CD14-positive monocyte (primary cell): ENCODE measurements around the gene MATN4. TPM values are rescaled to one million over a fixed set of nuclear protein-coding genes. Genes with fewer than 3 reads are reported as not detected.
A peak's percentile ranks its signal among the peaks of the same experiment; 100 is the strongest.

Experiments used
- DNase-seq, 3 donors: peaks; one replicate each; pipeline ENCODE4 v3.0.0-alpha.2; 2011 to 2022
- H2AFZ ChIP-seq: 2 replicates; pipeline ENCODE4 v1.6.0; 2012; ENCODE audit warnings: mild to moderate bottlenecking, low read depth, low read length, inconsistent platforms; ENCODE audit not compliant: insufficient read depth, poor library complexity, severe bottlenecking
- H3K27ac ChIP-seq, 2 donors: 1 replicate in 1 of 2; 2 replicates in 1 of 2; pipeline ENCODE4 v1.5.1; 2012 to 2013; ENCODE audit warnings: low read length in 2 of 2, control low read depth in 1 of 2, inconsistent platforms in 1 of 2, low read depth in 1 of 2, mild to moderate bottlenecking in 1 of 2
- H3K27me3 ChIP-seq, 2 donors: one replicate each; pipeline versions ENCODE4 v1.6.0 to v1.6.1; 2011 to 2013; ENCODE audit warnings: low read length in 2 of 2; ENCODE audit not compliant: control insufficient read depth in 2 of 2, insufficient read depth in 2 of 2
- H3K36me3 ChIP-seq, 2 donors: replicated peaks in 1 of 2; 1 replicate in 1 of 2; 2 replicates in 1 of 2; pipeline versions ENCODE4 v1.5.1 to v1.6.1; 2012 to 2013; ENCODE audit warnings: low read length in 2 of 2, control low read depth in 1 of 2, inconsistent platforms in 1 of 2, mild to moderate bottlenecking in 1 of 2; ENCODE audit not compliant: insufficient read depth in 2 of 2, control insufficient read depth in 1 of 2
- H3K4me1 ChIP-seq, 2 donors: 1 replicate in 1 of 2; 2 replicates in 1 of 2; pipeline versions ENCODE4 v1.5.1 to v1.6.1; 2012 to 2013; ENCODE audit warnings: low read length in 2 of 2, control low read depth in 1 of 2, inconsistent platforms in 1 of 2, mild to moderate bottlenecking in 1 of 2, moderate library complexity in 1 of 2; ENCODE audit not compliant: insufficient read depth in 2 of 2, control insufficient read depth in 1 of 2
- H3K4me2 ChIP-seq: replicated peaks from 2 replicates; pipeline ENCODE3; 2012; ENCODE audit warnings: low read length, moderate library complexity, mild to moderate bottlenecking; ENCODE audit not compliant: poor library complexity, severe bottlenecking; ENCODE audit errors: extremely low read depth
- H3K4me3 ChIP-seq, 3 experiments: fragments of 200-600 bp in 1 of 3; sonication (generic) in 1 of 3; replicated peaks in 1 of 3; 1 replicate in 2 of 3; 2 replicates in 1 of 3; pipeline ENCODE4 v1.5.1; 2011 to 2013; ENCODE audit warnings: low read length in 3 of 3, mild to moderate bottlenecking in 3 of 3, control low read depth in 2 of 3, low read depth in 2 of 3, inconsistent platforms in 1 of 3, moderate library complexity in 1 of 3
- H3K79me2 ChIP-seq: 2 replicates; pipeline ENCODE4 v1.6.0; 2012; ENCODE audit warnings: mild to moderate bottlenecking, control low read depth, inconsistent platforms, low read length, moderate library complexity; ENCODE audit not compliant: insufficient read depth
- H3K9ac ChIP-seq: 2 replicates; pipeline ENCODE4 v1.6.0; 2017; ENCODE audit warnings: low read length, mild to moderate bottlenecking; ENCODE audit not compliant: insufficient read depth, poor library complexity, severe bottlenecking
- H3K9me3 ChIP-seq, 2 donors: replicated peaks in 1 of 2; 1 replicate in 1 of 2; 2 replicates in 1 of 2; pipeline versions ENCODE4 v1.5.1 to v1.6.1; 2012 to 2013; ENCODE audit warnings: low read length in 2 of 2, control low read depth in 1 of 2; ENCODE audit not compliant: control insufficient read depth in 1 of 2, insufficient read depth in 1 of 2
- H4K20me1 ChIP-seq: 2 replicates; pipeline ENCODE4 v1.6.0; 2012; ENCODE audit warnings: mild to moderate bottlenecking, low read length, control low read depth, moderate library complexity; ENCODE audit not compliant: insufficient read depth
- H3K27ac Mint-ChIP-seq, 7 donors: one replicate each; pipeline ENCODE4 v1.8.0; 2020; ENCODE audit warnings: mild to moderate bottlenecking in 7 of 7, mixed read lengths in 7 of 7, moderate library complexity in 6 of 7, inconsistent platforms in 2 of 7
- H3K27me3 Mint-ChIP-seq, 3 donors: one replicate each; pipeline ENCODE4 v1.8.0; 2021 to 2022; ENCODE audit warnings: low read depth in 3 of 3, mild to moderate bottlenecking in 3 of 3, mixed read lengths in 3 of 3, moderate library complexity in 3 of 3, inconsistent platforms in 1 of 3
- H3K36me3 Mint-ChIP-seq, 2 donors: one replicate each; pipeline ENCODE4 v1.8.0; 2020; ENCODE audit warnings: mixed read lengths in 2 of 2, inconsistent platforms in 1 of 2, mild to moderate bottlenecking in 1 of 2
- H3K4me1 Mint-ChIP-seq: one replicate; pipeline ENCODE4 v1.8.0; 2020; ENCODE audit warnings: mild to moderate bottlenecking, mixed read lengths
- H3K4me3 Mint-ChIP-seq, 2 donors: one replicate each; pipeline ENCODE4 v1.8.0; 2020; ENCODE audit warnings: mild to moderate bottlenecking in 2 of 2, mixed read lengths in 2 of 2, moderate library complexity in 1 of 2
- H3K9me3 Mint-ChIP-seq, 7 donors: one replicate each; pipeline ENCODE4 v1.8.0; 2020 to 2022; ENCODE audit warnings: mixed read lengths in 7 of 7, mild to moderate bottlenecking in 6 of 7, moderate library complexity in 6 of 7, inconsistent platforms in 2 of 7
- WGBS: methylation state at CpG from one replicate; pipeline ENCODE4 v1.1.5; 2013; ENCODE audit warnings: missing lambda C conversion rate; ENCODE audit not compliant: insufficient coverage; 5-methylcytosine and 5-hydroxymethylcytosine counted together
- intact Hi-C, 2 donors: fragments of 100-400 bp; cut with micrococcal nuclease; formaldehyde crosslinking; loops; one replicate each; pipeline versions ENCODE4 v1.15.0 to v1.15.1; 2023
- polyA plus RNA-seq, 3 donors: library from polyadenylated mRNA; depleted of rRNA in 1 of 3; unstranded in 2 of 3; stranded (reverse) in 1 of 3; fragments of 300-500 nt in 2 of 3; fragments of >200 nt in 1 of 3; fragmentation: Illumina TruSeq in 2 of 3; gene quantifications; 1 replicate in 2 of 3; 2 replicates in 1 of 3; pipeline ENCODE4 v1.2.3, GENCODE V29; 2012 to 2021
- TF ChIP-seq, protein P1 (sequence below): fragments of 200-600 bp; IDR thresholded peaks from one replicate; pipeline ENCODE4 v1.8.0; 2022; ENCODE audit warnings: antibody characterized with exemption, mild to moderate bottlenecking

MATN4 gene
- polyA plus RNA-seq, 3 donors, result not detected

DNA sequence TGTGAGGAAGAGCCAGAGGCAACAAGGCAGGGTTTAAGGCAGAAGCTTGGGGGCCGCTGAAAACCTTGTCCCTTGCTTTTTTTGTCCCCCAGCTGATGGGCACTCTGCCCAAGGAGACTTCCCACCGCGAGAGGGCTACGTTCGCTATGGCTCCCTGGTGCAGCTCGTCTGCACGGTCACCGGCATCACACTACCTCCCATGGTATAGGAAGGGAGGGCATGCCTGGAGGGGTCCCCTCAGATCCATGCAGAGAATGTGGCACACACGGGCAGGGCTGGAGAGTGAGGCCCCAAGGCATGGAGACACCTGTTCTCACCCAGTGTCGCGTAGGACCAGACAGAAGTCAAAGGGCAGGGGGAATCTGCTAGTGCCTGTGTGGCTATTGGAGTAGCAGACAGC is 5.8 kb upstream of the MATN4 start:
- H3K4me2 ChIP-seq, result no peak overlapping the region
- no peak for DNase-seq
- 90% methylated on average over 9 of the region's 11 CpGs for WGBS
- H3K9me3 ChIP-seq, result no peaks in the 10 kb centered on the region
- peaks cover 20% of the 10 kb centered on the region for H3K4me1 Mint-ChIP-seq
- TF ChIP-seq, protein P1, sequence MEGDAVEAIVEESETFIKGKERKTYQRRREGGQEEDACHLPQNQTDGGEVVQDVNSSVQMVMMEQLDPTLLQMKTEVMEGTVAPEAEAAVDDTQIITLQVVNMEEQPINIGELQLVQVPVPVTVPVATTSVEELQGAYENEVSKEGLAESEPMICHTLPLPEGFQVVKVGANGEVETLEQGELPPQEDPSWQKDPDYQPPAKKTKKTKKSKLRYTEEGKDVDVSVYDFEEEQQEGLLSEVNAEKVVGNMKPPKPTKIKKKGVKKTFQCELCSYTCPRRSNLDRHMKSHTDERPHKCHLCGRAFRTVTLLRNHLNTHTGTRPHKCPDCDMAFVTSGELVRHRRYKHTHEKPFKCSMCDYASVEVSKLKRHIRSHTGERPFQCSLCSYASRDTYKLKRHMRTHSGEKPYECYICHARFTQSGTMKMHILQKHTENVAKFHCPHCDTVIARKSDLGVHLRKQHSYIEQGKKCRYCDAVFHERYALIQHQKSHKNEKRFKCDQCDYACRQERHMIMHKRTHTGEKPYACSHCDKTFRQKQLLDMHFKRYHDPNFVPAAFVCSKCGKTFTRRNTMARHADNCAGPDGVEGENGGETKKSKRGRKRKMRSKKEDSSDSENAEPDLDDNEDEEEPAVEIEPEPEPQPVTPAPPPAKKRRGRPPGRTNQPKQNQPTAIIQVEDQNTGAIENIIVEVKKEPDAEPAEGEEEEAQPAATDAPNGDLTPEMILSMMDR, result no peak
- H3K36me3 ChIP-seq, result no peaks in the 10 kb centered on the region
- H3K9me3 Mint-ChIP-seq, result peaks cover 0 to 9% (median 0%) of the 10 kb centered on the region in 7 donors
- H3K9ac ChIP-seq, result no peak overlapping the region
- no peaks in the 10 kb centered on the region for H4K20me1 ChIP-seq
- H3K4me1 ChIP-seq, result peaks cover 6 to 11% of the 10 kb centered on the region in 2 donors
- no peak overlapping the region for H2AFZ ChIP-seq
- no peaks in the 10 kb centered on the region for H3K36me3 Mint-ChIP-seq
- intact Hi-C loops, result no loop called here
- H3K4me3 ChIP-seq, result no peak overlapping the region
- H3K4me3 Mint-ChIP-seq, result no peak overlapping the region
- no peak overlapping the region for H3K27ac ChIP-seq
- no peaks in the 10 kb centered on the region for H3K79me2 ChIP-seq
- peaks cover 2 to 32% of the 10 kb centered on the region in 2 donors for H3K27me3 ChIP-seq
- H3K27me3 Mint-ChIP-seq, result peaks cover 42 to 64% (median 58%) of the 10 kb centered on the region in 3 donors
- no peak overlapping the region for H3K27ac Mint-ChIP-seq

DNA sequence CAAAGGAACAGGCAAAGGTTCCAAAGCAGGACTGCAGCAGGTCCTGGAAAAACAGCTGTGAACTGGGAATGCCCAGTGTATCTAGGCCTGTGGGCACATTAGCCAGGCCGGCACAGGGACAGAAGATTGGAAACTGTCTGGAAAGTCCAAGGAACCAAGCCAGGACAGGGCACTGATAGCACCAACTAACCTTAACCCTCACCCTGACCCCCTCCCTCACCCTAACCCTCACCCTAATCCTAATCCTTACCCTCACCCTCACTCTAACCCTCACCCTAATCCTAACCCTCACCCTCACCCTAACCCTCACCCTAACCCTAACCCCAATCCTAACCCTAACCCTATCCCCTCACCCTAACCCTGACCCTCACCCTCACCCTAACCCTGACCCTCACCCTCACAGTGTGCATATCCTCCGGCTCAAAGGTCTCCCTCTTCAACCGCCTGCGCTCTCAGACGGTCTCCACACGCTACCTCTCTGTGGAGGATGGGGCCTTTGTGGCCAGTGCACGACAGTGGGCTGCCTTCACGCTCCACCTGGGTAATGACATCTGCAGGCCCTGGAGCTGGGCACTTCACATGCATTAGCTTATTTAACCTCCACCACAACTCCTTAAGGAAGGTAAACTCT is 5.1 kb upstream of the MATN4 start:
- Histone ChIP-seq H3K4me2 (no peak overlapping the region), H3K36me3 (no peaks in the 10 kb centered on the region), H3K9ac (no peak overlapping the region), H3K27ac (no peak overlapping the region), H3K4me1 (peaks cover 3 to 7% of the 10 kb centered on the region in 2 donors), H2AFZ (no peak overlapping the region), H3K79me2 (no peaks in the 10 kb centered on the region), H3K27me3 (peaks cover 2 to 32% of the 10 kb centered on the region in 2 donors), H4K20me1 (no peaks in the 10 kb centered on the region), H3K9me3 (no peaks in the 10 kb centered on the region), H3K4me3 (no peak overlapping the region)
- TF ChIP-seq, protein P1, result no peak
- DNase-seq, result no peak
- intact Hi-C loops, result no loop called here
- Mint-ChIP-seq H3K4me3 (no peak overlapping the region), H3K4me1 (peaks cover 13% of the 10 kb centered on the region), H3K9me3 (peaks cover 0 to 9% (median 0%) of the 10 kb centered on the region in 7 donors), H3K27ac (peak overlapping the region in 1 of 7 donors; percentile 18), H3K36me3 (no peaks in the 10 kb centered on the region), H3K27me3 (peaks cover 43 to 70% (median 60%) of the 10 kb centered on the region in 3 donors)
- 100% methylated on average over 2 of the region's 8 CpGs for WGBS
